Neural cell (in vitro differentiated cells): Measurements from ENCODE around the gene SMIM44. TPM values are rescaled to one million over a fixed set of nuclear protein-coding genes. Genes with fewer than 3 reads are reported as not detected.

Experiments used
- H2AFZ ChIP-seq: fragments of 200-600, 300-800 bp; sonication (generic), shearing (Covaris generic); 2 replicates; pipeline ENCODE4 v1.6.0; 2014; ENCODE audit warnings: low read depth, mild to moderate bottlenecking, antibody characterized with exemption, low read length, moderate library complexity
- H3F3A ChIP-seq: fragments of 200-600 bp; shearing (Covaris generic); 2 replicates; pipeline ENCODE4 v1.6.1; 2016; ENCODE audit warnings: mild to moderate bottlenecking, moderate library complexity, mixed read lengths, antibody characterized with exemption, low read length; ENCODE audit not compliant: insufficient read depth, poor library complexity, severe bottlenecking
- H3K27ac ChIP-seq: fragments of 200-600, 300-800 bp; sonication (generic), shearing (Covaris generic); 2 replicates; pipeline ENCODE4 v1.5.1; 2014; ENCODE audit warnings: mild to moderate bottlenecking, low read length, moderate library complexity
- H3K27me3 ChIP-seq: fragments of 300-800, 200-600 bp; sonication (generic), shearing (Covaris generic); 2 replicates; pipeline ENCODE4 v1.6.0; 2014; ENCODE audit warnings: mild to moderate bottlenecking, low read depth, low read length, moderate library complexity; ENCODE audit not compliant: insufficient read depth
- H3K36me3 ChIP-seq: fragments of 300-800, 200-600 bp; sonication (generic), shearing (Covaris generic); 2 replicates; pipeline ENCODE4 v1.5.1; 2014; ENCODE audit warnings: mild to moderate bottlenecking, antibody characterized with exemption, low read length, moderate library complexity; ENCODE audit not compliant: insufficient read depth
- H3K4me2 ChIP-seq: fragments of 300-800, 200-600 bp; sonication (generic), shearing (Covaris generic); 2 replicates; pipeline ENCODE4 v1.6.0; 2014; ENCODE audit warnings: mild to moderate bottlenecking, low read length
- H3K4me3 ChIP-seq: fragments of 300-800, 200-600 bp; sonication (generic), shearing (Covaris generic); 2 replicates; pipeline ENCODE4 v1.5.1; 2014; ENCODE audit warnings: mild to moderate bottlenecking, low read length, moderate library complexity
- H3K79me2 ChIP-seq: fragments of 200-600 bp; shearing (Covaris generic); replicated peaks from 2 replicates; pipeline ENCODE4 v1.6.0; 2014; ENCODE audit warnings: mild to moderate bottlenecking, low read length, moderate library complexity; ENCODE audit not compliant: insufficient read depth
- H3K9ac ChIP-seq: fragments of 300-800, 200-600 bp; sonication (generic), shearing (Covaris generic); 2 replicates; pipeline ENCODE4 v1.6.1; 2016; ENCODE audit warnings: mild to moderate bottlenecking, low read length, mixed read lengths
- H3K9me2 ChIP-seq: fragments of 200-600 bp; shearing (Covaris generic); 2 replicates; pipeline ENCODE4 v1.6.1; 2016; ENCODE audit warnings: mild to moderate bottlenecking, low read length, mixed read lengths; ENCODE audit not compliant: insufficient read depth
- H3K9me3 ChIP-seq: fragments of 200-600, 300-800 bp; sonication (generic), shearing (Covaris generic); 2 replicates; pipeline ENCODE4 v1.6.1; 2016; ENCODE audit warnings: mild to moderate bottlenecking, mixed run types, low read length, moderate library complexity, mixed read lengths
- H4K20me1 ChIP-seq: fragments of 200-600 bp; shearing (Covaris generic); 2 replicates; pipeline ENCODE4 v1.6.1; 2016; ENCODE audit warnings: mild to moderate bottlenecking, mixed run types; ENCODE audit not compliant: insufficient read depth
- EP300 ChIP-seq: fragments of 450-650 bp; conservative IDR thresholded peaks from 2 replicates; pipeline ENCODE4 v1.6.1; 2014; ENCODE audit warnings: antibody characterized with exemption, mild to moderate bottlenecking, moderate library complexity; ENCODE audit not compliant: poor library complexity, severe bottlenecking
- EZH2 ChIP-seq: fragments of 200-600, 300-800 bp; shearing (Covaris generic), sonication (generic); IDR thresholded peaks from 2 replicates; pipeline ENCODE4 v1.6.1; 2014; ENCODE audit warnings: antibody characterized with exemption, low read length, borderline replicate concordance, mild to moderate bottlenecking; ENCODE audit not compliant: insufficient read depth, poor library complexity, severe bottlenecking
- MXI1 ChIP-seq: fragments of 450-650 bp; conservative IDR thresholded peaks from 2 replicates; pipeline ENCODE4 v1.6.1; 2014; ENCODE audit warnings: antibody characterized with exemption, mild to moderate bottlenecking; ENCODE audit not compliant: poor library complexity, severe bottlenecking
- POLR2AphosphoS5 ChIP-seq: IDR thresholded peaks from 2 replicates; pipeline ENCODE4 v1.6.1; 2012
- RAD21 ChIP-seq: fragments of 450-650 bp; conservative IDR thresholded peaks from 2 replicates; pipeline ENCODE4 v1.6.1; 2014; ENCODE audit warnings: antibody characterized with exemption, mild to moderate bottlenecking, moderate library complexity
- REST ChIP-seq: IDR thresholded peaks from 2 replicates; pipeline ENCODE4 v1.6.1; 2012; ENCODE audit warnings: borderline replicate concordance
- SMC3 ChIP-seq: fragments of 450-650 bp; conservative IDR thresholded peaks from 2 replicates; pipeline ENCODE4 v1.6.1; 2014; ENCODE audit warnings: antibody characterized with exemption, mild to moderate bottlenecking, moderate library complexity; ENCODE audit not compliant: poor library complexity
- TAF1 ChIP-seq: IDR thresholded peaks from 2 replicates; pipeline ENCODE4 v1.6.1; 2012; ENCODE audit warnings: low read depth
- polyA plus RNA-seq: library from polyadenylated mRNA; depleted of rRNA; stranded (reverse); fragments of >200 nt; gene quantifications from 2 replicates; pipeline ENCODE4 v1.2.3, GENCODE V29; 2014
- TF ChIP-seq, protein P1 (sequence below): fragments of 450-650 bp; IDR thresholded peaks from 2 replicates; pipeline ENCODE4 v1.5.1; 2014; ENCODE audit warnings: antibody characterized with exemption, mild to moderate bottlenecking, moderate library complexity; ENCODE audit not compliant: poor library complexity, severe bottlenecking

SMIM44 gene
- polyA plus RNA-seq, 1 donor from 2014 or later = not detected

DNA sequence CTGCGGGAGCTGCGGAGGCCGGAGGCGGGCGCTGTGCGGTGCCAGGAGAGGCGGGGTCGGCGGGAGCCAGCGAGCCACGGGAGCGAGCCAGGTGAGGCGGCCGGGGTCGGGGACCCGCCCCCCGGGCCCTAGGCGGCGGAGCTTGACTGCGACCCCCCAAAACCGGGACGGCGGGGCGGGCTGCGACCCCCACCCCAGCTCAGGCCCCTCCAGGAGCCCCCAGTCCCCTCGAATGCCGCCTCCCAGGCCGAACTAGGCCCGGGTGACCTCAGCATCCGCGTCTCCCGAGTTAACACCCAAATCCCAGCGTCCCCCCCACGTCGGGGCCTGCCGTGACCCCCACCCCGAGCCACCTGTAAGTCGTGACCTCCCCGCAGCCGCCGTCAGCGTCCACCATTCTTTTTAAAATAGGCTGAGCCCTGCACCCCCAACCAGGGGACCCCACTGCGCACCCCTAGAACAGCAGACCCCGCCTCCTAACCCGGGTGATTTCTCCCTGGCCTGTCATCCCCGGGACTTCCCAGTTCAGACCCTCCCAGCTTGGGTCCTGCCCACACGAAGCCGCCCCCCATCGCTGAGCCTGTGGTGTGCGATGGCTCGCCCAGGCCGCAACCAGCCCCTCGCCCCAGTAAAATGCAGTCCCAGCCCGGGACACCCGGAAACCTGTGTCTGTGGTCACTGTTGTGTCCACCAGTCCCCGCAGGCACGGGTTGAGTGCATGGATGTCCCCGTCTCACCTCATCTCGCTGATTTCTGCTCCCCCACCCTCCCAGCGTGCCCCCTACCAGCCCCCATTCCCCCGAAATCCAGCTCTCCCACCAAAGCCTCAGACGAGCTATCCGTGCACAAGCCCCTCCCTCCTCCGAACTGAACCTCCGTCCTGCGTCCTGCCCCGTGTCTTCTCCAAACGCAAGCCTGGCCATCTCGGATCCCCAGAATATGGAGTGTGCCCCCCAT lies 23.4 kb upstream of the SMIM44 start:
- H3K9ac ChIP-seq = peak overlapping the region; percentile 94
- H3K4me2 ChIP-seq = peak overlapping the region; percentile 80
- no peaks in the 10 kb centered on the region for H3F3A ChIP-seq
- H3K27ac ChIP-seq = peak overlapping the region; percentile 60
- H3K9me2 ChIP-seq = no peaks in the 10 kb centered on the region
- TF ChIP-seq SMC3 = no peak
- TF ChIP-seq MXI1 = no peak
- no peak for TF ChIP-seq TAF1
- TF ChIP-seq RAD21 = no peak
- no peak for TF ChIP-seq EZH2
- peak overlapping the region; percentile 95 for H3K4me3 ChIP-seq
- H2AFZ ChIP-seq = no peak overlapping the region
- H3K79me2 ChIP-seq = peaks cover 44% of the 10 kb centered on the region
- no peaks in the 10 kb centered on the region for H3K36me3 ChIP-seq
- H4K20me1 ChIP-seq = peaks cover 13% of the 10 kb centered on the region
- H3K27me3 ChIP-seq = no peaks in the 10 kb centered on the region
- no peaks in the 10 kb centered on the region for H3K9me3 ChIP-seq

GRCh38 chr19:3505598-3506383 lies 22.6 kb upstream of the SMIM44 start, which contains the start of gene FZR1:
FZR1 (plus strand) TSS chr19:3506311; CDS start chr19:3522990, 16,679 bp downstream.
- peak within 1 kb of the TSS; percentile 95 for H3K4me3 ChIP-seq
- H3K36me3 ChIP-seq = no peaks in the 10 kb centered on the region
- TF ChIP-seq RAD21 = no peak
- TF ChIP-seq SMC3 = no peak
- TF ChIP-seq REST = peak; percentile 75
- TF ChIP-seq, protein P1, sequence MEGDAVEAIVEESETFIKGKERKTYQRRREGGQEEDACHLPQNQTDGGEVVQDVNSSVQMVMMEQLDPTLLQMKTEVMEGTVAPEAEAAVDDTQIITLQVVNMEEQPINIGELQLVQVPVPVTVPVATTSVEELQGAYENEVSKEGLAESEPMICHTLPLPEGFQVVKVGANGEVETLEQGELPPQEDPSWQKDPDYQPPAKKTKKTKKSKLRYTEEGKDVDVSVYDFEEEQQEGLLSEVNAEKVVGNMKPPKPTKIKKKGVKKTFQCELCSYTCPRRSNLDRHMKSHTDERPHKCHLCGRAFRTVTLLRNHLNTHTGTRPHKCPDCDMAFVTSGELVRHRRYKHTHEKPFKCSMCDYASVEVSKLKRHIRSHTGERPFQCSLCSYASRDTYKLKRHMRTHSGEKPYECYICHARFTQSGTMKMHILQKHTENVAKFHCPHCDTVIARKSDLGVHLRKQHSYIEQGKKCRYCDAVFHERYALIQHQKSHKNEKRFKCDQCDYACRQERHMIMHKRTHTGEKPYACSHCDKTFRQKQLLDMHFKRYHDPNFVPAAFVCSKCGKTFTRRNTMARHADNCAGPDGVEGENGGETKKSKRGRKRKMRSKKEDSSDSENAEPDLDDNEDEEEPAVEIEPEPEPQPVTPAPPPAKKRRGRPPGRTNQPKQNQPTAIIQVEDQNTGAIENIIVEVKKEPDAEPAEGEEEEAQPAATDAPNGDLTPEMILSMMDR = peak; percentile 54
- no peak for TF ChIP-seq EZH2
- peak; percentile 85 for TF ChIP-seq EP300
- peak; percentile 93 for TF ChIP-seq POLR2AphosphoS5
- TF ChIP-seq MXI1 = peak; percentile 92
- peak; percentile 40 for TF ChIP-seq TAF1
- peak within 1 kb of the TSS; percentile 94 for H3K9ac ChIP-seq
- no peaks in the 10 kb centered on the region for H3K9me2 ChIP-seq
- peak within 1 kb of the TSS; percentile 80 for H3K4me2 ChIP-seq
- peaks cover 37% of the 10 kb centered on the region for H3K79me2 ChIP-seq
- H2AFZ ChIP-seq = peak within 1 kb of the TSS; percentile 98
- no peaks in the 10 kb centered on the region for H3K9me3 ChIP-seq
- peaks cover 6% of the 10 kb centered on the region for H4K20me1 ChIP-seq
- no peaks in the 10 kb centered on the region for H3K27me3 ChIP-seq
- H3F3A ChIP-seq = no peaks in the 10 kb centered on the region
- peak within 1 kb of the TSS; percentile 95 for H3K27ac ChIP-seq
